ENCODE data around the gene TMEM53.
"Not testable (repeated sequence)": the region's sequence is repeated elsewhere in the genome, so short reads cannot be mapped to it uniquely, and the experiment has no call there.

Gene TMEM53

GRCh38 chr1:44673675-44674112 is 587 bp downstream of the TMEM53 start:
- in situ Hi-C loops (cut with MboI; ENCODE audit: low sequenced_read_pairs): no loop called here

- in situ Hi-C loops (cut with MboI; ENCODE audit: low sequenced_read_pairs): no loop called here
Measured at GRCh38 chr1:44672961-44673674, 1.2 kb downstream of the TMEM53 start.

DNA sequence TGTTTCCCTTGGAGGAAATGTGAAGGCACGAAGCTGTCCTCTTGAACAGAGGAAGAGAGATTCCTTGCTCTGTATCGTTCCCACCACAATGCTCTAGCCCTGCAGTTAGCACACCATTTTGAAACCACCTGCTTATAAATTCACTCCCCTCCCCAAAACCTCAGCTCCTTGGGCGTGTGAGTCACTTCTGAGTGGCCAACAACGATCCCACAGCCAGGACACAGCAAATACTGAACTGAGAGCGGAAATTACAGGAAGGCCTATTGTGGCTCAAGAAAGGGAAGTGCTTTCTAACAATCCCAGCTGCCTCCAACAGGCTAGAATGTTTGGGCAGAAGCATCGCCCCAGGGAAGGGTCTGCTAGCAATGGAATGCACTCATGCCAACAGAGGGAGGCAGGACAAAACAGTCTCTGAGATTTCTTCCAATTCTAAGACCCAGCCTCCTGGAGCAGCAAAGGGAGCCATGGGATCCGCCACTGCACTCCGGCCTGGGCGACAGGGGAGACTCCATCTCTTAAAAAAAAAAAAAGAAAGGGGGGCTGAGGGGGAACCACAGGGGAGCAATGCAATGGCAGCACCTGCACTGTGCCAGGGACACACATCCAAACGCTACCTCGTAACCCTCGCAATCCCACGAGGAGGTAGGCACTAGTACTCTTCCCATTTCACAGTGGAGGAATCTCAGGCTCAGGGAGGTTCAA is 1.9 kb downstream of the TMEM53 start:
- in situ Hi-C loops (cut with MboI; ENCODE audit: low sequenced_read_pairs): no loop called here

DNA sequence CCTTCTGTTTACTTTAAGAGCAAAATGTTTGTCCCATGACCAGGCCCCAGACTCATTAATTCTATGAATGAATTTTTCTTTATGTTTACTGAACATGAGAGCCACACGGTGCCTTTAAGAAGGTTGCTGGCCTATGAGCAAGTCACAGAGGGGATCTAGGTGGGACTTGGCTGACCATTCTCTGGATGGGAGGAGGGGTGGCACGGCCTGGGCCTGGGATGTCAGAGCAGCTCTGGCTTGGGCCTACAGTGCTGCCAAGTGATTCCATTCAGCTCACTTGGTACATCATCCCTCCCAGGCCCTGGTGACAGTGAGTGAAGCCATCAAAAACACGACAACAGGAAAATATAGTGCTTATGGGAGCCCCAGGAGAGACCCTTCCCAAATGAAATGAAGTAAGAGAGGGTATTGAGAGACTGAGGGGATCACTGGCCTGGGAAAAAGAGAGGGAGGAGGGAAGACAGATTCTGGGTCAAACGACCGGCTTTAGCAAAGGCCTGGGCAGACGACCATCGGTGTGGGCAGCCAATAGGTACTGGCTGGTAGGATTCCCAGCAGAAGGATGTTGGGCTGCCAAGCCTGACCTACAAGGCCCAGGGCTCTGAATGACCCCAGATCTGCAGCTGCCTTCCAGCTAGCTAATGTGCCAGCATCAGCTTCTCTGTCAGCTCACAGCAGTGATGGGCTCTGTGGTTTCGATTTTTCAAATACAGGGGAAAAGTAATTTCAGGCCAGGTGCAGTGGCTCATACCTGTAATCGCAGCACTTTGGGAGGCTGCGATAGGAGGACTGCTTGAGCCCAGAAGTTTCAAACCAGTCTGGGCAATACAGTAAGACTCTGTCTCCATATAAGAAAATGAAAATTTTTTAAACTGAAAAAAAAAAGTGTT is 3.3 kb downstream of the TMEM53 start:
- in situ Hi-C loops (cut with MboI; ENCODE audit: low sequenced_read_pairs): no loop called here

- in situ Hi-C loops (cut with MboI; ENCODE audit: low sequenced_read_pairs): not testable (repeated sequence)
Measured at GRCh38 chr1:44666719-44667118, 7.6 kb downstream of the TMEM53 start.

- in situ Hi-C loops (cut with MboI; ENCODE audit: low sequenced_read_pairs): no loop called here
Measured at GRCh38 chr1:44664730-44665370, 9.4 kb downstream of the TMEM53 start.

GRCh38 chr1:44663417-44663816 is 10.9 kb downstream of the TMEM53 start:
- in situ Hi-C loops (cut with MboI; ENCODE audit: low sequenced_read_pairs): no loop called here

- in situ Hi-C loops (cut with MboI; ENCODE audit: low sequenced_read_pairs): no loop called here
Measured at GRCh38 chr1:44662683-44663030, 11.6 kb downstream of the TMEM53 start.

DNA sequence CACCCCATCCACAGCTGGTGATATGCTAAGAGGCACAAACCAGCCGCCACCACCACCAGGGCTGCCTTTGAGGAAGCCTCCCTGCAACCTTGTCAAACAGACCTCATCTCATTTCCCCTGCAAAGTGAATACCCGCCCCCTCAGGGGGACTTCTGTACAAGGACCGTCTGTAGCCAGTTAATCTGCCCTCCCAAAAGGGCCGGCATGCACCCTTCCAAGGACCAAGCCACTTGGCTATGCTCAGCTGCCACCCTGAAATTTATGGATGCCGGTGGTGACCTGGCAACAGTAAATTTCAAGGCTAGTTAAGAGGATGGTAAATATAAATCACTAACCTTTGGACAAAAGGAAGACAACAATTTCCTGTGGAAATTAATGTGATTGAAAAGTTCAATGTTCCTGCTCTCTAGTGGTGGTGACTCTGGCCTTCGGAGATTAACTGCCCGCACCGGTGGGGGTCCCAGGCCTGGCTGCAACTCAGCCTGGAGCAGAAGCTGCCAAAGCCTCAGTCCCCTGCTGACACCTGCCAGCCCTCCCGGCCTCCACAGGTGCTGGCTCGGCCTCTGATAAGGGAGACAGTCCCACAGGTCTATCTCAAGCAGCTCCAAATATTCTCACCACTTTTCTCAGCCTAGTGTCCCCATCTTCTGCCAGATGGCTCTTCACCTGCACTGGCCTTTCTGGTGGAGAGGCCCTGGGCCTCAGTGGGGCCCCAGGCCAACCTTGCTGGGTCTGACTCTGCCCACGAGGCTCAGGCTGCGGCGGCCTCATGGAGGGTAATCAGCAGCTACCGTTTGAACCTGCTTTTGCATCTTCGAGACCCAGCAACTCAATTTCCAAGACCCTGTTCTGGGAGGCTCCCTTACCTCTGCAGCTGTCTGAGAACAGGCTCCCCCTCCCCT is 12.2 kb downstream of the TMEM53 start:
- in situ Hi-C loops (cut with MboI; ENCODE audit: low sequenced_read_pairs): no loop called here

GRCh38 chr1:44660176-44660575 is 14.1 kb downstream of the TMEM53 start:
- in situ Hi-C loops (cut with MboI; ENCODE audit: low sequenced_read_pairs): no loop called here

DNA sequence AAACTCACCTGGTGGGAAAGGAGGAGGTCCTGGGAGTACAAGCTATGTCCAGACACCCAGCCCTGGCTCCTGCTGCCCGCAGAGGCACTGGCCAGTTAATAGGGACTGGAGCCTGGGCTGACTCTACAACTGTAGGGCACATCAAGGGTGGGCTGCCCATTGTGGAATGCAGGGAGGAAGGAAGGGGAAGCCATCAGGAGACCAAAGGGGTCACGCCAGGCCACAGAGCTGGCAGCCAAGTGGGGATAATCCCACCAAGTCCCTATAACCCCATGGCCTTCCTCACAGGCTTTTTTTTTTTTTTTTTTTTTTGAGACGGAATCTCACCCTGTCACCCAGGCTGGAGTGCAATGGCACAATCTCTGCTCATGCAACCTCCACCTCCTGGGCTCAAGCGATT is 14.7 kb downstream of the TMEM53 start:
- in situ Hi-C loops (cut with MboI; ENCODE audit: low sequenced_read_pairs): no loop called here

- in situ Hi-C loops (cut with MboI; ENCODE audit: low sequenced_read_pairs): no loop called here
Measured at GRCh38 chr1:44655609-44656008, 18.7 kb downstream of the TMEM53 start.

GRCh38 chr1:44654621-44655187 is 19.6 kb downstream of the TMEM53 start:
- in situ Hi-C loops (cut with MboI; ENCODE audit: low sequenced_read_pairs): no loop called here

GRCh38 chr1:44653107-44653964 is 20.9 kb downstream of the TMEM53 start:
- in situ Hi-C loops (cut with MboI; ENCODE audit: low sequenced_read_pairs): no loop called here

DNA sequence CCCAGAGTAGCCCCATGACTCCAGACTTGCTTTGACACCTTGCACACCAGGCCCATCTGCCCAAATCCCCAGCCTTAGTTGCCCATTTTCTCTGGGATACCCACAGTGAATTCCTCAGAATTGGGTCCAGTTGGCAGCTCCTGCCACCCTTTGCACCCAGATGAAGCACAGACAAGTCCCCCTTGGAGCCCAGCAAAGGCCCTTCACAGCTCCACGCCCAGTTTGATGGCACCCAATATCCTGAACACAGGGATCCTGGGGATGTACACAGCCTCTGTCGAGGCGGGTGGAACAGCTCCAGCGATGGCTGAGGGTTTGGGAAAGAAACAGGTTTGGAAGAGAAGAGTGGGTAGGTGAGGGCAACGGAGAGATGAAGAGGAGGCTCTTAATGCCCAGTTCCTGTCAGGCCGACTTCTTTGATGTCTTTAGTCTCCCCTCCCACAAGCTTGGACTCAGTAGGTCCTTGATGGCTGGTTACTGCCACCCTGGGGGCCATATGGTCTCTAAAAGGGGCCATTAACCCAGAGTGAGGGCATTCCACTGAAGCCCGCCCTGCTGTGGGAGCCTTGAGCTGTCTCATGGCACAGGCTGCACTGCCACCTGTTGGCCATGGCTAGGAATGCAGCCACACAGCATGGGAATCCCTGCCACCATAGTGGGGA is 21.7 kb downstream of the TMEM53 start:
- in situ Hi-C loops (cut with MboI; ENCODE audit: low sequenced_read_pairs): no loop called here

- in situ Hi-C loops (cut with MboI; ENCODE audit: low sequenced_read_pairs): no loop called here
Measured at GRCh38 chr1:44651069-44651468, 23.2 kb downstream of the TMEM53 start.

DNA sequence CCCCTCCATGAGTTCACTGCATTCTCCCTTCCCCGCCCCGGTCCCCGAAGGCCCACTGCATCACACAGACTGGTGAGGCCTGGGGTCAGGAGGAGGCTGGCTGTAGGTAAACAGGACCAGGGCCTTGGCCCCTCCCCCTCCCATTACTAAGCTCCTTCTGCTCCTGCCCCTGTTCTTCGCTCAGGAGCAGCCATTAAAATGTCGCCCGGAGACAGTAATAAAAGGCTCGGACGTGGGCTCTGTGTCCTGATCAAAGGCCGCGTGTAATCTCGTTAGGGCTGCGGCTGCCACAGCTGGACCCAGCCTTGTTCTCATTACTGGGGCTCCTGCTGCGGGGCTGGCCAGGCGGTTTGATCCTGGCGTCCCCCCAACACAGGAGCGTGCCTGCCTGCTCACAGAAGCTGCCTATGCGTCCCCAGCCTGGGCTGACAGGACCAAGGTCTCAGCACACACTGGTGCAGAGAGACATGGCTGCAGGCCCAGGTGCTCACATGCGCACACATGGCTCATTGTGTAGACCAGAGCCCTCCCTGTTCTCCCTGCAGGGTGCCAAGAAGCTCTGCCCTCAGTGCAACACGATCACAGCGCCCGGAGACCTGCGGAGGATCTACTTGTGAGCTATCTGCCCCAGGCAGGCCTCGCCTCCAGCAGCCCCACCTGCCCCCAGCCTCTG is 24.0 kb downstream of the TMEM53 start:
- in situ Hi-C loops (cut with MboI; ENCODE audit: low sequenced_read_pairs): no loop called here

DNA sequence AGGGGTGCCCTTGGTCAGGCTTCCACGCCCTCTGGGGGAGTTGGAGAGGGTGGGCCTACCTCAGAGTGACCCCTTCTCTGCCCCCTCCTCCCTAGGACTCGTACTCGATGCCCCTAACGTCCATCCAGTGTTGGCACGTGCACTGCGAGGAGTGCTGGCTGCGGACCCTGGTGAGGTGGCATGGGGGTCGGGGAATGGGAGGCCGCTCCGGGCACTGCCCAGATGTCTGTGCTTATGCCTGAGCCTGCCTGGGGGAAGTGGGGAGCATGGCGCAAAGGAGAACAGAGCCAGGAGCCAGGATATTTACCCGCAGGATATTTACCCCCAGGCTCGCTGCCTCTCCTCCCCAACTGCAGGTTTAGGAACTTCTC is 24.5 kb downstream of the TMEM53 start:
- in situ Hi-C loops (cut with MboI; ENCODE audit: low sequenced_read_pairs): no loop called here

All from HL-60/S4 (cell line).